ENCODE data around the gene PTRH2. TPM values are rescaled to one million over a fixed set of nuclear protein-coding genes. Genes with fewer than 3 reads are reported as not detected.

The PTRH2 gene
- total RNA-seq, 2 experiments from 2014 or later, result 22.8 to 23.3 TPM

GRCh38 chr17:59652119-59652518, 55.1 kb downstream of the PTRH2 start:
- no peak for DNase-seq
- CTCF ChIA-PET, result interaction anchor here (0.7 kb wide), 1 partner anchor 14 kb away, joined by 3 read pairs; no protein-coding TSS in a partner anchor
- no peaks in the 10 kb centered on the region for H3K27me3 Mint-ChIP-seq
- no peak overlapping the region for H3K4me3 Mint-ChIP-seq
- no peaks in the 10 kb centered on the region for H3K9me3 Mint-ChIP-seq
- POLR2A ChIA-PET, result interaction anchor here (2.2 kb wide), 1 partner anchor 33 kb away, joined by 12 read pairs; the partner anchor contains the start of gene CLTC
- H3K27ac Mint-ChIP-seq, result no peak overlapping the region
- peaks cover 76% of the 10 kb centered on the region for H3K36me3 Mint-ChIP-seq (ENCODE audit: low read depth)
- H3K4me1 Mint-ChIP-seq, result peaks cover 28% of the 10 kb centered on the region

GRCh38 chr17:59651346-59651745, 55.9 kb downstream of the PTRH2 start:
- ChIA-PET POLR2A (interaction anchor here (2.2 kb wide), 1 partner anchor 32 kb away, joined by 12 read pairs; the partner anchor contains the start of gene CLTC), CTCF (no interaction called here)
- peaks cover 32% of the 10 kb centered on the region for H3K4me1 Mint-ChIP-seq
- no peaks in the 10 kb centered on the region for H3K27me3 Mint-ChIP-seq
- H3K27ac Mint-ChIP-seq, result no peak overlapping the region
- no peak overlapping the region for H3K4me3 Mint-ChIP-seq
- no peak for DNase-seq
- H3K36me3 Mint-ChIP-seq (ENCODE audit: low read depth), result peaks cover 81% of the 10 kb centered on the region
- no peaks in the 10 kb centered on the region for H3K9me3 Mint-ChIP-seq

GRCh38 chr17:59650642-59651041, 56.6 kb downstream of the PTRH2 start:
- H3K4me3 Mint-ChIP-seq, result no peak overlapping the region
- no peaks in the 10 kb centered on the region for H3K27me3 Mint-ChIP-seq
- H3K27ac Mint-ChIP-seq, result no peak overlapping the region
- ChIA-PET POLR2A (interaction anchor here (2.2 kb wide), 1 partner anchor 31 kb away, joined by 12 read pairs; the partner anchor contains the start of gene CLTC), CTCF (no interaction called here)
- no peaks in the 10 kb centered on the region for H3K9me3 Mint-ChIP-seq
- H3K4me1 Mint-ChIP-seq, result peaks cover 32% of the 10 kb centered on the region
- H3K36me3 Mint-ChIP-seq (ENCODE audit: low read depth), result peaks cover 76% of the 10 kb centered on the region
- no peak for DNase-seq

DNA sequence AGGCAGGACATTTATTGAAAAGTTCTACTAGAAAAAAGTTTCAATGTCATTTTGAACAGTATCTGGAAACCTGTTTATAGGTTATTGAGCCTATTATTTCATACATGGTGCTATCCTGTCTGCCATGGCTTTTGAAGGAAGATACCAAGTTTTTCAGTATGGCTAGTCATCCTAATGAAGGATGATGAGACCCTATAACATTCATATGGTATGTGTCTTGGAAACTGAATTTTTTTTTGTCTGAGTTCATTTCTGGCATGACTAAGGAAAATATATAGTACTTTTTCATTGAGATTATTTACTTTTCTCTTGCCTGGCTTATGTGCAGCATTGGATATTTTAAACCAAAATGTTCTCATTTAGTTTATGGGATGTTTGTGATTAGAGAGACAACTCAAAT, 57.3 kb downstream of the PTRH2 start:
- H3K9me3 Mint-ChIP-seq, result no peaks in the 10 kb centered on the region
- no peak overlapping the region for H3K27ac Mint-ChIP-seq
- H3K36me3 Mint-ChIP-seq (ENCODE audit: low read depth), result peaks cover 72% of the 10 kb centered on the region
- ChIA-PET POLR2A (no interaction called here), CTCF (interaction anchor here (0.6 kb wide), 1 partner anchor 32 kb away, joined by 3 read pairs; no protein-coding TSS in a partner anchor)
- no peaks in the 10 kb centered on the region for H3K27me3 Mint-ChIP-seq
- no peak for DNase-seq
- H3K4me3 Mint-ChIP-seq, result no peak overlapping the region
- peaks cover 34% of the 10 kb centered on the region for H3K4me1 Mint-ChIP-seq

Other genes with a start within 250 kb of the PTRH2 start
- 10 to 100 TPM; 20.0 to 24.4 TPM for gene DHX40, start 141.8 kb downstream of the PTRH2 start, total RNA-seq
- gene CLTC, start 87.5 kb downstream of the PTRH2 start, total RNA-seq, result 100 to 1,000 TPM; 156 to 163 TPM
- 100 to 1,000 TPM; 398 to 408 TPM for gene VMP1, start 224 bp upstream of the PTRH2 start, total RNA-seq
- 10 to 100 TPM; 11.4 to 11.7 TPM for gene TUBD1, start 185.5 kb upstream of the PTRH2 start, total RNA-seq
- gene RPS6KB1, start 185.7 kb upstream of the PTRH2 start, total RNA-seq, result 10 to 100 TPM; 44.3 to 50.1 TPM

All from activated CD4-positive, alpha-beta memory T cell treated with anti-CD3 and anti-CD28 coated beads, Interleukin-2, amount 10 ng/mL, durations not matched to agents 7 days and 5 days (primary cell).